Measurements from ENCODE around the gene BTNL3.

GRCh38 chr5:181047288-181047687 is 58.6 kb downstream of the BTNL3 start:
- TF ChIP-seq POLR2A (IDR thresholded peaks at IDR 0.05) (no peak), CTCF (IDR thresholded peaks at IDR 0.05) (no peak), EP300 (IDR thresholded peaks at IDR 0.05) (no peak), POLR2AphosphoS5 (IDR thresholded peaks at IDR 0.05) (no peak)

All from stomach (tissue), 4 donors.